G401.6 (cell line): Measurements from ENCODE around the gene SERPINE3.

ENCODE experiments used
- FAIRE-seq: peaks from 2 replicates; lab custom pipeline; 2012; peaks lifted over from hg19 to GRCh38; lab: Jason Lieb, UNC

Gene SERPINE3

DNA sequence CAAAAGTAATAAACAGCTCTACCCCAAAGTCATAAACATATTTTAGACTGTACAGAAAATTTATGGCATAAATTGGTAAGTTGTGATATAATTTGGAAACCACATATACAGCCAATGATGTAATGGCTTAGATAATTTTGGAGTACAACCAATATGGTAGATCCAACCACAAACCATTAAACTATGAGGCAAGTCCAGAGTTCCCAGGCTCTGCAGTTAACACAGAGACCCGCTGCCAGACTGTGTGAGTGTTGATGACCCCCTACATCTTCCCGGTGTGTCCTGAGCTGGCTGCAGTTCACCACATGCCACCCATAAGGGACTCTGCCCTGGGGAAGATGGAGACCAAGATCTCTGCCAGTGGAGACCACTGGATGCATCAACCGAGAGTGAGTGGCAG, 9.9 kb upstream of the SERPINE3 start:
- FAIRE-seq = no peak

DNA sequence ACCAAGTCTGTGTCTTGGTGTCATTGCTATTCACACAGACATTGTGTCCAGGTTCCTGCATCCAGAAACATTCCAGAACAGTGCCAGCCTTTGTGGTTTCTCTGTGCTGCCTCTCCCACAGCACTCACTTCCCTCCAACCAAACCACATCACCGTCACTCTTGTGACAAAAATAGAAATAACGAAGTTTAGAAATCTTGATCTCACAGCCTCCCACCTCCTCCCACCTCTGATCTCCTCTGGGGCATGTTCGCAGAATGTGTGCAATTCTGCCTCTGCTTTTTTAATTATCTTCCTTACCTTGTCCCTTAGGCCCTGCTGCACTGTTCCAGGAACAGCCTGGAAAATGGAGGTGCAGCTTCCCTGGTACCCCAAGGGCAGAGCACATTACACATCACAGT, 8.7 kb upstream of the SERPINE3 start:
- FAIRE-seq = no peak

DNA sequence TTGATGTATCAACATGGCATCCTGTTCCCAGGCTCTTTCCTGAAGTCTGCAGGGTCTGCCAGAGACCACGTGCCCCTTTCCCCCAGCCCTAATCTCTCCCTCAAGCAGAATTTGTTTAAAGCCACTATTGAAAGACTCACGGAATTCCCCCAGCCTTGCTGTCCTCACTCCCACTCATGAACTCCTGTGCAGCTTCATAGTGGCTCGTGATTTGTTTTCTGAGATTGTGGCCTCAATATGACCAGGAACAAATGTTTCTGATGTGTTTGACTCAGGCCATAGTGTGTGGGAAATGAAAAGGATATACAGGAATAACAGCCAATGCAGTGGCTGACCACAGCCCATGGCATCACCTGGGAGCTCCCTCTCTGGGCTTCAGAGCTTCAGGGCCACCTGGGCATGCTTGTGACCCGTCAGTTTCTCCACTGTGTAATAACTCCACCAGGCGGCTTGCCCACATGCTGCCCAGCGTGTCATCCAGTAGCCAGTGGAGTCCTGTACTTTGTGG, 8.1 kb upstream of the SERPINE3 start:
- no peak for FAIRE-seq

DNA sequence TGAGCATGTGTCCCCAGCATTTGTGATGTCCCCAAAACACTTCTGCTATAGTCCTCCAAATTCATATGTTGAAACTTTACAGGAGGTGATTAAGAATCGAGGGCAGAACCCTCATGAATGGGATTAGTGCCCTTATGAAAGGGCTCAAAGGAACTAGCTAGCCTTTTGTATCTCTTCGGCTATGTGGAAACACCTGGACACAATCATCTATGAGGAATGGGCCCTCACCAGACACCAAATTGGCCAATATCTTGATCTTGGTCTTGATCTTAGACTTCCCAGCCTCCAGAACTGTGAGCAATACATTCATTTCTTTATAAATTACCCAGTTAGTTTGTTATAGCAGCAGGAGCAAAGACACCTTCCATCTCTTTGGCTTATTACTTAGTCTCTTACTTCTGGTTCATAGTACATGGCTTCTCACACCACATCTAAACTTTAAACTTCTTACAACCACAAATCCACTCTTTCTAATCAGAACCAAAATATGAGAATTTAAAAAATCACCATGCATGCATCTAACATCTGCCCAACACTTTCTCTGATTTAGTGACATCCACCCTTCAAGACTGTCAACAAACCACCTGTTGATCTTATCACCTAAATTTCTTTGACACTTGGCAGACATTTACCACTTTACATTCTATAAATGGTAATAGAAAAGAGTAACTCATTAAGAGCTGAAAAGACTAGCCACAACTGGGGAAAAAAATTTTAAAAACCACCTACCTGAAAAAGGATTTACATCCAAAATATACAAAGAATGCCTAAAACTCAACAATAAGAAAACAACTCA, 6.7 kb upstream of the SERPINE3 start:
- FAIRE-seq = no peak

DNA sequence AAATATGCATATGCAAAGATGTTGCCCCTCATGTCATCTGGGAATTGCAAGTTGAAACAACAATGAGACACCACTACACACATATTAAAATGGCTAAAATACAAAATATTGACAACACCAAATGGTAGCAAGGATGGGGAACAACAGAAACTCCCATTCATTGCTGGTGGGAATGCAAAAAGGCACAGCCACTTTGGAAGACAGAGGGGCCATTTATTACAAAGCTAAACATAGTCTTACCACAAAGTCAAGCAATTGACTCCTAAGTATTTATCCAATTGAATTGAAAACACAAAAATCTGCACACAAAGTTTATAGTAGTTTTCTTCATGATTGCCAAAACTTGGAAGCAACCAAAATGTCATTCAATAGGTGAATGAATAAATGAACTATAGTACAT, 6.1 kb upstream of the SERPINE3 start:
- FAIRE-seq = no peak

DNA sequence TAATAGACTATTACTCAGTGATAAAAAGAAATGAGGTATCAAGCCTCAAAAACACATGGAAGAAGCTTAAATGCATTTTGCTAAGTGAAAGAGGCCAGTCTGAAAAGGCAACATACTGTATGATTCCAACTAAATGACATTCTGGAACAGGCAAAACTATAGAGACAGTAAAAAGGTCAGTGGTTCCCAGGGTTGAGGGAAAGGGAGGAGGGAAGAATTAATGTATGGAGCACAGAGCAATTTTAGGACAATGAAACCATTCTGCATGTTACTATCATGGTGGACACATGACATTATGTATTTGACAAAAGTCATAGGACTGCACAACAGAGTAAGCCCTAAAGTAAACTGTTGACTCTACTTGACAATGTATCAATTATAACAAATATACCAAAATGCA, 5.7 kb upstream of the SERPINE3 start:
- no peak for FAIRE-seq

DNA sequence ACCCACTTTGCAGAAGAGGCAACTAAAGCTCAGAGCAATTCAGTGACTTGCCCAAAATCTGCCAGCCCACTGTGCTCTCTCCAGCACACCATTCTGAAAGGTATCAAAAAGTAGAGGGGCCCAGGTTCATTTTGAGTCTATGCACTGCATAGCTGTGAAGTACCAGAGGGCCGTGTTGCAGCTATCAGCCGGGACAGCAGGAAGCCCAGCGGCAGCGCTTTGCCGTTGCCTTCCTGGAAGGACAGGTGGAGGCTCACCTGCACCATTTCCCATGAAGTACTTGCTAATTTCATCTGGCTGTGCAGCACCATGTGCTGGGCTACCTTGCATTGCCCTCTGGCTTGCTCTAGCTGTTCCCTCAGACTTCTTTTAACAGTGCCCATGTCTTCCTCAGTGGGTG, 2.7 kb upstream of the SERPINE3 start:
- FAIRE-seq = no peak

DNA sequence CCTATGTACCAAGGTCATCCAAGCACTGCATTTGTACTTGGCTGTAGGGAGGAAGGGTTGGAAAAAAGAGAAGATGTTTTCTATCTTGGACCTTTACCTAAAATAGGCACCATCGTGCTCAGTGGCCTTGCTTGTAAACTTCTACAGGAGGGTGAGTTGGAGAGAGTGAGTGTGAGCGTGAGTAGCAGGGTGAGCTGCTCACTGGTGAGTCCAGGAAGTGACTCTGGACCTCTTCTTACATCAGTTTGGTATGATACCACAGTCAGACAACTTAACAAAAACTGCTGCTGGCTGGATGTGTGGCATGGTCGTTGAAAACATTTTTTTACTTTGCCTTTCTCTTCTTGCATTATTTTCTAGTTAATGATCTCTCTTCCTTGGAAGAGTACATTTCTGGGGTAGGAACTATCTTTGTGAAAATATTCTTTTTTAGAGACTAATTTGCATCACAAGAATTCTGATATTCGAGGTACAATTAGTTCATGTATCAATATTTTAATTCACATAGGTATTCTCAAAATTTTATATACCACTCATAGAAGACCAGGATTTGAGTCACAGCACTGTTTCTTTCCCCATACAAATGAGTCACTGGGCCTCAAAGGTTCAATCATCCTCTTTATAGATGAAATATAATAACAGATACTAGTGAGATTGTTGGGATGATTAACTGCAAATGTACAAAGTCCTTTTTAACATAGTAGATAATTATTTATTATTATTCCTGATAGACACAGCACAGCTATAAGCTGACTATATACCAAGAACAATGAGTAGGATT, 651 bp downstream of the SERPINE3 start:
- no peak for FAIRE-seq

DNA sequence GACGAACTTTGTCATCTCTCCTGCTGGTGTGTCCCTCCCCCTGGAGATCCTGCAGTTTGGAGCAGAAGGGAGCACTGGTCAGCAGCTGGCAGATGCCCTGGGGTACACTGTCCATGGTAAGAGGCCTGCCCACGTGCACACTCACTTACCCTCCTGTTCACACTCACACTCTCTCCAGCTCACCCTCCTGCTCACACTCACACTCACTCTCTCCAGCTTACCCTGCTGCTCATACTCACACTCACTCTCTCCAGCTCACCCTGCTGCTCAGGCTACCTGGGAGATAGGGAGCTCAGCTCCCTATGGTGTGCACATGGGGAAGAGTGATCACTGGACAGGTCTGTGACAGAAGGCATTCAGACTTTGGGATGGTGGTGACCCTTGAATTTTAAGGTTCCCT, 1.7 kb downstream of the SERPINE3 start:
- no peak for FAIRE-seq

DNA sequence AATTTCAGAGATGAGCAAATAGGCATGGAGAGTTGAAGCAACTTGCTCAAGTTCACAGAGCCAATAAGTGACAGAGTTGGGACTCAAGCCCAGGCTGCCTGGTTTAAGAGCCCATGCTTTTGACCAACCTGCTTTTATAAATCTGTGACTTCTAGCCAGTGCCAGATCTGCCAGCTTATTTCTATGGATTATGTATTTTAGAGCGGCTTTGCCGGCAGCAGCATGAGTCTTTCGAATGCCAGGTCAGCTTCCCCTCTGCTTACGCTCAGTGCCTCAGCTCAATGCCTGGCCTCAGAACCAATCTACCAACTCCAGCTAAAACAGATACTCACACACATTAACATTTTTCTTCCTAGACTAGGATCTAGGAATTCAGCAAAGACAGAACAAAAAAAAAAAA, 2.3 kb downstream of the SERPINE3 start:
- no peak for FAIRE-seq

DNA sequence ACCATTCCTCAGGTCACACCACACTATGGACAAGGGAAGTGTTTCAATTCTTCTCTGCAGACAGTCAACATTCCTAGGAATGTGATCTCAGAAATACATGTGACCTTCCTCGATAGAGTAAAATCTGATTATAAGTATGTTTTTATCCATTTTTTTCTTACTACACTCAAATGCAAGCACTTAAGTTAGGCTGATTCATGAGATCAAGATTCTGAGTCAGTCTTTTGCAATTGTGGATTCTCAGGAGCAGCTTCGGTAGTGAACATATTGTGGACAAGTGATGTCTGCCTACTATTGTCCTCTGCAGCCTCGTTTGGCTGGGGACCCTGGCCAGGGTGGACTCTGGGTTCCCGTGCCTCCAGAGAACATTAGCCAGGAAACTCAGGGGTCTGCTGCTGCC, 3.2 kb downstream of the SERPINE3 start:
- FAIRE-seq = no peak

DNA sequence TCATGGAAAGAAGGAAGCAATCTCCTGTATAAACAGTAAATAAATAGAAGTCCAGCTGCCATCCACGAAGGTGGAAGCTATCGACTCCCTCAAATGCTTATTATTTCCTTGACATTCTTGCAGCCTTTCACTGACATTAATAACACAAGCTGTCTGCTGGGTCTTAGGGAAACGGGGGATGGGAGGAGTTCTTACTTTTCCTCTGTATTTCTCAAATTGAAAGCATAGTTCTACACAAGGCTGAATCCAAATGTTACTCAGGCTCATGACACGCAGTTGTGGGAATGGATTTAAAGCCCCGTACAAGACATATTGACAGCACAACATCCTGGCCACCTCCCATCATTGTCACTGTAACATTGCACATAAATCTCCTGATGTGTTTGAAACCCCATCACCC, 4.0 kb downstream of the SERPINE3 start:
- FAIRE-seq = no peak

DNA sequence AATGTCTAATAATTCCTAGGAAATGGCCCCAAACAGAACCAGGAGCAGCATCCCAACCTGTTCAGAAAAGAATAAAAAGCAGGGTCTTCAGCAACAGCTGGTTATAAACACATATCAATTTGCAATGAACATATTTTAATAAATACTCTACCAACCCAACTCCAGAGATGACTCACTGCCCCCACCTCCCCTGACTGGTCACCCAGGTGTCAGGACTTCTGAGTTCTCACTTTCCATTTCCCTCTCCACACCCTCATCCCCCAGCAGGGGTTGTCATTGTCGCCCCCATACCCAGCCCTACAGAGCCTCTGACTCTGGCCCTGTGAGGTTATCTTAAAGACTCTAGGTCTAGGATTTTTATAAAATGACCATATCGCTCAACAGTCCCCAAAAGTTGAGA, 6.9 kb downstream of the SERPINE3 start:
- no peak for FAIRE-seq

DNA sequence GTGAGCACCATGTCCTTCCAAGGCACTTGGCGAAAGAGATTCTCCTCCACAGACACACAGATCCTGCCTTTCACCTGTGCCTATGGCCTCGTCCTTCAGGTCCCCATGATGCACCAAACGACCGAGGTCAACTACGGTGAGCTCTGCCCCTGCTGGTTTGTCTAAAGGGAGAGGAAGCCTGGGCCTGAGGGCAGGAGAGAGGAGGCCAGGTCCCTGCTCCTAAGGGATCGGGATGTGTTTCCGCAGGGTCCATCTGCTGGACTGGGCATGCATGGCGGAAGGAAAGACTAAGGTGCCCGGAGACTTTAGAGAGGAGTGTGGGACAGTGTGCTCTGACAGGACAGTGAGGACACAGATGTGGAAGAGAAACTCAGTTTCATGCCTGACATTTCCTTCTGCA, 7.6 kb downstream of the SERPINE3 start:
- no peak for FAIRE-seq

DNA sequence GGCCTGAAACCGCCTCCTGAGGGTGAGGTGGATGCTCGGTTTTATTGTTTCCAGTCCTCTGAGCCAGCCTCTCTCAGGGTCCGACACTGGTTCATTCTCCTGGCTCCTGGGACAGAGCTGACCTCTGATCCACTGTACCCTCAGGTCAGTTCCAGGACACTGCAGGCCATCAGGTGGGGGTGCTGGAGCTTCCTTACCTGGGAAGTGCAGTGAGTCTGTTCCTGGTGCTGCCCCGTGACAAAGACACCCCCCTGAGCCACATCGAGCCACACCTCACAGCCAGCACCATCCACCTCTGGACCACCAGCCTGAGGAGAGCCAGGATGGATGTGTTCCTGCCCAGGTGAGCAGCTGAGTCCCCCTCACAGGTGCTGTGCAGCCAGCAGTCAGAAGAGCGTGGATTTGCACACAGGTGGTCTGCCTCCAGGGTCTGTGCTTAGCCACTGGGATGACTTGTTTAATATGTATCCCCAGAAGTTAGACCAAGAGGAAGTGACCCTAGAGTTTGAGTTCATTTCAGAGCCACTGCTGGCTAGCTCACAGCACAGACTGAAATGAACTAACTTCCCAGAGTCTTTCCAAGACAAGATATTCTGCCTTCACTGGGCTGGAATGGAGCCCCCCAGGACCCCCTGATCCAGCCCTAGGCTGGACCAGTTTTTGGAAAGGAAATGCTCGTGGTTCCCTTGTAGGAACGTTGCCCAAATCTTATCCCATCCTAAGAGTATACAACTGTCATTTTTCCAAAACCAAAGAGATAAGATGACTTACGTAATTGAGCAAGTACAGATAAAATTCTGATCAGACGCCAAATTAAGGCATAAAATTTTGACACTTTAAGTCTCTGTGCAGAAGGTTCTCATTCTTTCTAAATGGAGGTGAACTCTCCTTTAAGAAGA, 8.8 kb downstream of the SERPINE3 start:
- no peak for FAIRE-seq

DNA sequence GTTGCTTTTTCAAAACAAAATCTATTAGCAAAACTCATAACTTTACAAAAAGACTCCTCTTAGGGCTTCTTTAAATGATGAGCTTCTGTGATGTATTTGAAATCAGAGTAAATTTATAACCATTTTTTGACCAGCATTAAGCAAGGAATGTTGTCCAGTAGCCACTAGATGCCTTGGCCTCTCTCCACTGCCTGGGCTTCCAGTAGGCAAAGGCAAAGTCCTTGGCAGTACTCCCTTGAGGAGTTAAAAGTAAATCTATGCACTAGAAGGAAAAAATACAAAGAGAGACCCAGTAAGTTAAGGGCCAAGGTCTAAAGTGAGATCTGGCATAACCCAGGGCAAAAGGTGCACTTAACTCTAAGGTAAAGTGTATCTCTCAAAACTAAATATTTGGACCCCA, 9.5 kb downstream of the SERPINE3 start:
- FAIRE-seq = no peak

DNA sequence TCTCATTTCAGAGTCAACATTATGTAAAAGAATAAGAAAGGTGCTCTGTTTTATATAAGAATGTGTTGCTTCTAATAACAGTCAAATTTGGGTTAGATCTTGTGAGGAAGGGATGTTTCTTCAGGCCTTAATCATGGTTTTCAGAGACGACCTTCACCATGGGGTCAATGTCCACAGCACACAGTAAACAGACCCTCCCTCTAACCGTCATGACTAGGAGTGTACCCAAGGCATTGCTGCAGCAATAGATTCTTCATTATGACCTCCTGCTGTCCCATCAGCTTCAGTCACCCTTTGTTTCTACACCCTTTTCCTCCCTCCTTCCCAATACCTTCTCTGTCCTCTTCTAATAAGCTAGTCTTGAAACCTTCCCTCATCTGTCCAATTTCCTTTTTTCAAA, 15.7 kb downstream of the SERPINE3 start:
- no peak for FAIRE-seq

DNA sequence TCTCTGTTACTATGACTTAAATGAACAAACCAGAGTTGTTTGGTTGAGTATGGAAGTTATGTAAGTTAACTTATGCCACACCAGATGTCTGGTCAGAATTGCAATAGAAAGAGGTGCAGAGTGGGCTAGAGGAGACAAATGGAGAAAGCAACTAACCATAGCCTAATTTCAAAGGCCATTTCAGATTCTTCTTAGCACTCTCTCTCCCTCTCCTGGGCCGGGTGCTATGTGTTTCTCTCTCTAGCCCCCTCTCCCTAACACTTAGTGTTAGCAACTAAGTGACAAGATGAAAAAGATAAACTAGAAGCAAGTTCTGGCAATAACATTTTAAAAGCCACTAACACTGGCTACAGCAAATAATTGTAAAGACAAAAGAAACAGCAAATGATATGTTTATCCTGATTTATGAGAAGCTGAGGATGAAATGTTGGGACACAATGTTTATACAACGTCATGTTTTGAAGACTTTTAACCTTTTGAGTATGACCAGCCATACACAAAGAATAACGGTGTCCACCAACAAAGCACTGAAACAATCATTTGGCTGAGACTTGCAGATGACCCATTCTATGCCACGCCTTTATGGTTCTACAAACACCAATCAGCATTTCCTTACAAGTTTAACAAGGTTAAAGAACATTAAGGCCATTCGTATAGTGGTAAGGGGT, 18.6 kb downstream of the SERPINE3 start:
- FAIRE-seq = no peak

DNA sequence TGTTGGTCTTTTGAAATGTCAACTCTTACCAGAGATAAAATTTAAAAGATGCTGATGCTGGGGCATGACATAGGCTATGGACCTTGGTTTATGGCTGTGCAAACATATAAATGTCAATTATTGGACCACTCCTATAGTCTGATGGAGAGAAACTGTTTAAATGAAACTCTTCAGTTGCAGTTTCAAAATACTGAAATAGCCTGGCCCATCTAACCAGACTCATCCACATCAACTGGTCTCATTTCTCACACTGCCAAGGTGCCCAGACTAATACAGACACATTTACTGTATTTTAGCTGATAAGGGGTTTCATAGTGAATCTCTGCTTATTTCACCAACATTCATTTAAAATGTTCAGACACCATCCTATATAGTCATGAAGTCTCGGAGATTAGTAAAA, 19.9 kb downstream of the SERPINE3 start:
- no peak for FAIRE-seq

DNA sequence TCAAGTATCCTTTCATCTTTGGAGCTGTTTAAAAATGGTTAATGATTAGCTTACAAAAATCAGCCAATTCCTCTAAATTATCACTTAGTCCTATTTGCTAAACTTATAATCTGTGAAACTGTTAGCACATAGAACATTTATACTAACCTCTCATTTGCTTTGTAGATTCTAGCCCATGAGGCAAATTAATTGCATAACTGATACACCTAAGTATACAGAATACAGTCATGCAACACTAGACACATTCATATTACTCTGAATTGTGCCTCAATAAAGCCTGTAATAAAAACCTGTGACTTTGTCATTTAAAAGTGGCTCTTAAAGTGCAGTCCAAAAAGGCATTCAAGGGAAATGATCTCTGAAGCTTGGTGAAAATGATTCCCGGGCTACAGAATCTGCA, 21.0 kb downstream of the SERPINE3 start:
- no peak for FAIRE-seq

DNA sequence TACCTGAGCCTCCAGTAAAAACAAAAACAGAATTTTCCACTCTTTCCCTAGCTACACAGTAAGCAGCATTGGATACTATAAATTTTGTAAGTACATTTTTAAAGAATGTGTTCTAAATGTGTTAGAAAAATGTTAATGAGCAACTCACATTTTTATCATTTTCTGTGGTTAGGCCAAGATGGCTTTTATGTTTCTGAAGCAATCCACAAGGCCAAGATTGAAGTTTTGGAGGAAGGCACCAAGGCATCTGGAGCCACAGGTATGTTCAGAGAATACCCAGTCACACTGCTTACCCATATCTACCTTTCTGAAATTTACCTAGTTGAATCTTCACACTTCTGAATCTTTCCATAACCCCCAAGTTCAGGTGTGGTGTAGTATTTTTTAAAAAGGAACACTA, 21.6 kb downstream of the SERPINE3 start:
- no peak for FAIRE-seq

DNA sequence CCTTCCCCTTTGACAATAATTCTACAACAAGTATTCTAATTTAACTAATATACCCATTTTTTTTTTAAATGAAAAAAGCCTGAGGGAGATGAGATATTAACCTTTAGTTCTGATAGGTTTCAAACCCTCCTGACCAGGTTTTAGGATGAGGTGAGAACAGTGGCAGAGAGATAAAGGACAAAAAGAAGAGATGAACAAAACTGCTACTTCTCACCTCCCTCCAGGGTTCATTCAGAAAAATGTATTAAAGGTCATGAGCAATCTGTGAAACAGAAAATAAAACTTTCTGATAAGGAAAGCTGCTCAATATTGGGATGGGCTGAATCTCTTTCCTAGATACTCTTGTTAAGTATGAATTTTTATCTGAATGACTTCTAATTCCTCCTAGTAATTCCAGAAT, 24.1 kb downstream of the SERPINE3 start:
- FAIRE-seq = no peak
